PC-9 (cell line): ENCODE data around the gene SLC52A3. TPM values are rescaled to one million over a fixed set of nuclear protein-coding genes. Genes with fewer than 3 reads are reported as not detected.

ENCODE experiments used
- BruUV-seq: library from RNA; stranded (reverse); fragments of 400-500 nt; replicated peaks from 2 replicates; lab custom pipeline; 2021; lab: Mats Ljungman, UMichigan
- CTCF ChIA-PET: fragments of 300-600 bp; sonication (Branson Sonifier 250); formaldehyde crosslinking; loops from one replicate; lab custom pipeline; 2022; ENCODE audit warnings: antibody characterized with exemption; lab: Charles Lee
- POLR2A ChIA-PET: fragments of 300-600 bp; sonication (Branson Sonifier 250); formaldehyde crosslinking; loops from one replicate; lab custom pipeline; 2022; ENCODE audit warnings: antibody characterized with exemption; ENCODE audit not compliant: unreplicated experiment; lab: Charles Lee
- DNase-seq, 2 experiments: peaks; one replicate each; pipeline versions ENCODE4 v3.0.0 to v3.0.0-alpha.2; 2015 to 2022; ENCODE audit warnings: mixed read lengths in 1 of 2
- H2AFZ ChIP-seq: fragments of 200-600 bp; sonication (generic); 2 replicates; pipeline ENCODE4 v1.8.1; 2017; ENCODE audit warnings: antibody characterized with exemption
- H3F3A ChIP-seq: fragments of 200-600 bp; sonication (generic); 2 replicates; pipeline ENCODE4 v1.8.1; 2017; ENCODE audit warnings: antibody characterized with exemption, mild to moderate bottlenecking, low read depth; ENCODE audit not compliant: insufficient read depth
- H3K27ac ChIP-seq: fragments of 200-600 bp; sonication (generic); 2 replicates; pipeline ENCODE4 v1.6.1; 2016; ENCODE audit warnings: mixed run types
- H3K27me3 ChIP-seq: fragments of 200-600 bp; sonication (generic); 2 replicates; pipeline ENCODE4 v1.6.1; 2016; ENCODE audit warnings: low read depth, mixed run types; ENCODE audit not compliant: insufficient read depth
- H3K36me3 ChIP-seq: fragments of 200-600 bp; sonication (generic); 2 replicates; pipeline ENCODE4 v1.6.1; 2016; ENCODE audit warnings: low read depth, mixed run types
- H3K4me1 ChIP-seq: fragments of 200-600 bp; sonication (generic); replicated peaks from 2 replicates; pipeline ENCODE4 v1.6.1; 2016; ENCODE audit warnings: mixed run types; ENCODE audit not compliant: insufficient read depth
- H3K4me2 ChIP-seq: fragments of 200-600 bp; sonication (generic); 2 replicates; pipeline ENCODE4 v1.6.1; 2017; ENCODE audit warnings: mixed run types
- H3K4me3 ChIP-seq: fragments of 200-600 bp; sonication (generic); 2 replicates; pipeline ENCODE4 v1.6.1; 2016; ENCODE audit warnings: mixed run types
- H3K79me2 ChIP-seq: fragments of 200-600 bp; sonication (generic); 2 replicates; pipeline ENCODE4 v1.6.1; 2017; ENCODE audit warnings: low read depth, mixed run types
- H3K9me2 ChIP-seq: fragments of 200-600 bp; sonication (generic); 2 replicates; pipeline ENCODE4 v1.8.1; 2017; ENCODE audit warnings: mild to moderate bottlenecking; ENCODE audit not compliant: insufficient read depth
- H3K9me3 ChIP-seq: fragments of 200-600 bp; sonication (generic); 2 replicates; pipeline ENCODE4 v1.8.1; 2016; ENCODE audit warnings: low read depth; ENCODE audit not compliant: insufficient read depth
- H4K20me1 ChIP-seq: fragments of 200-600 bp; sonication (generic); 2 replicates; pipeline ENCODE4 v1.8.1; 2017; ENCODE audit not compliant: insufficient read depth
- CTCF ChIP-seq: fragments of 200-600 bp; sonication (generic); conservative IDR thresholded peaks from 2 replicates; pipeline ENCODE4 v1.6.1; 2017; ENCODE audit warnings: mixed run types, antibody characterized with exemption, mild to moderate bottlenecking, moderate library complexity
- EZH2 ChIP-seq: fragments of 200-600 bp; sonication (generic); IDR thresholded peaks from 2 replicates; pipeline ENCODE4 v1.8.0; 2017; ENCODE audit warnings: antibody characterized with exemption, low read depth
- intact Hi-C: fragments of 100-400 bp; cut with micrococcal nuclease; formaldehyde crosslinking; loops from one replicate; pipeline ENCODE4 v1.10.0; 2022; ENCODE audit not compliant: unreplicated experiment
- total RNA-seq: library from RNA; stranded (reverse); gene quantifications from 2 replicates; pipeline ENCODE4 v1.2.3, GENCODE V29; 2021

Gene SLC52A3
- total RNA-seq, 1 experiment from 2014 or later = 6.9 TPM

GRCh38 chr20:779771-780170, 11.5 kb upstream of the SLC52A3 start:
- no peak overlapping the region for H2AFZ ChIP-seq
- H3F3A ChIP-seq = no peaks in the 10 kb centered on the region; the same call in 1 of the 2 replicates
- no peaks in the 10 kb centered on the region for H3K27me3 ChIP-seq
- H4K20me1 ChIP-seq = no peaks in the 10 kb centered on the region
- no peak overlapping the region for H3K27ac ChIP-seq
- no peaks in the 10 kb centered on the region for H3K9me2 ChIP-seq
- no peaks in the 10 kb centered on the region for H3K36me3 ChIP-seq
- no TSS peak for BruUV-seq
- intact Hi-C loops = no loop called here
- H3K4me2 ChIP-seq = no peak overlapping the region
- peaks cover 20% of the 10 kb centered on the region for H3K4me1 ChIP-seq
- peaks cover 7% of the 10 kb centered on the region; the same call in 1 of the 2 replicates for H3K9me3 ChIP-seq
- peak in 1 of 2 experiments; percentile 53 for DNase-seq
- TF ChIP-seq CTCF = no peak
- TF ChIP-seq EZH2 = no peak
- H3K79me2 ChIP-seq = no peaks in the 10 kb centered on the region
- ChIA-PET CTCF (no interaction called here), POLR2A (no interaction called here)
- H3K4me3 ChIP-seq = no peak overlapping the region

- no peak overlapping the region for H3K27ac ChIP-seq
- H3K27me3 ChIP-seq = no peaks in the 10 kb centered on the region
- TF ChIP-seq CTCF = no peak
- no peak for TF ChIP-seq EZH2
- H4K20me1 ChIP-seq = no peaks in the 10 kb centered on the region
- H3K79me2 ChIP-seq = no peaks in the 10 kb centered on the region
- no peaks in the 10 kb centered on the region; the same call in 1 of the 2 replicates for H3F3A ChIP-seq
- H3K36me3 ChIP-seq = no peaks in the 10 kb centered on the region
- no TSS peak for BruUV-seq
- H3K4me3 ChIP-seq = peak overlapping the region; percentile 11; the same call in 1 of the 2 replicates
- H3K9me2 ChIP-seq = no peaks in the 10 kb centered on the region
- H3K4me2 ChIP-seq = peak overlapping the region; percentile 66
- intact Hi-C loops = no loop called here
- POLR2A ChIA-PET = interaction anchor here (0.6 kb wide), 2 partner anchors 178 to 319 kb away, joined by 5 to 12 read pairs; no protein-coding TSS in a partner anchor
- no peaks in the 10 kb centered on the region for H3K9me3 ChIP-seq
- DNase-seq = no peak
- H3K4me1 ChIP-seq = peaks cover 32% of the 10 kb centered on the region
- CTCF ChIA-PET = interaction anchor here (0.6 to 1.1 kb wide), 2 partner anchors 37 to 253 kb away, joined by 4 to 5 read pairs; no protein-coding TSS in a partner anchor
- no peak overlapping the region for H2AFZ ChIP-seq
These were observed 7.9 kb upstream of the SLC52A3 start for GRCh38 chr20:776165-776564.

GRCh38 chr20:775679-776135, 7.4 kb upstream of the SLC52A3 start:
- Histone ChIP-seq H2AFZ (no peak overlapping the region), H3K79me2 (no peaks in the 10 kb centered on the region), H3K9me3 (no peaks in the 10 kb centered on the region), H3K27me3 (no peaks in the 10 kb centered on the region), H3K4me1 (peaks cover 32% of the 10 kb centered on the region), H3K36me3 (no peaks in the 10 kb centered on the region), H3K27ac (no peak overlapping the region), H3K4me3 (peak overlapping the region; percentile 11; the same call in 1 of the 2 replicates), H3K4me2 (peak overlapping the region; percentile 66), H4K20me1 (no peaks in the 10 kb centered on the region), H3F3A (no peaks in the 10 kb centered on the region; the same call in 1 of the 2 replicates), H3K9me2 (no peaks in the 10 kb centered on the region)
- BruUV-seq = no TSS peak
- ChIA-PET POLR2A (interaction anchor here (0.6 to 0.7 kb wide), 3 partner anchors 147 to 319 kb away, joined by 4 to 12 read pairs (median 5); no protein-coding TSS in a partner anchor), CTCF (interaction anchor here (0.6 to 1.1 kb wide), 2 partner anchors 37 to 254 kb away, joined by 4 to 5 read pairs; no protein-coding TSS in a partner anchor)
- intact Hi-C loops = no loop called here
- TF ChIP-seq CTCF (no peak), EZH2 (no peak)
- DNase-seq = peak; percentile 82 to 83
